CD14-positive monocyte (primary cell): ENCODE measurements around the gene TXNDC15. TPM values are rescaled to one million over a fixed set of nuclear protein-coding genes. Genes with fewer than 3 reads are reported as not detected.
A peak's percentile ranks its signal among the peaks of the same experiment; 100 is the strongest.

Experiments used
- DNase-seq, 3 donors: peaks; one replicate each; pipeline ENCODE4 v3.0.0-alpha.2; 2011 to 2022
- H2AFZ ChIP-seq: 2 replicates; pipeline ENCODE4 v1.6.0; 2012; ENCODE audit warnings: mild to moderate bottlenecking, low read depth, low read length, inconsistent platforms; ENCODE audit not compliant: insufficient read depth, poor library complexity, severe bottlenecking
- H3K27ac ChIP-seq, 2 donors: 1 replicate in 1 of 2; 2 replicates in 1 of 2; pipeline ENCODE4 v1.5.1; 2012 to 2013; ENCODE audit warnings: low read length in 2 of 2, control low read depth in 1 of 2, inconsistent platforms in 1 of 2, low read depth in 1 of 2, mild to moderate bottlenecking in 1 of 2
- H3K27me3 ChIP-seq, 2 donors: one replicate each; pipeline versions ENCODE4 v1.6.0 to v1.6.1; 2011 to 2013; ENCODE audit warnings: low read length in 2 of 2; ENCODE audit not compliant: control insufficient read depth in 2 of 2, insufficient read depth in 2 of 2
- H3K36me3 ChIP-seq, 2 donors: replicated peaks in 1 of 2; 1 replicate in 1 of 2; 2 replicates in 1 of 2; pipeline versions ENCODE4 v1.5.1 to v1.6.1; 2012 to 2013; ENCODE audit warnings: low read length in 2 of 2, control low read depth in 1 of 2, inconsistent platforms in 1 of 2, mild to moderate bottlenecking in 1 of 2; ENCODE audit not compliant: insufficient read depth in 2 of 2, control insufficient read depth in 1 of 2
- H3K4me1 ChIP-seq, 2 donors: 1 replicate in 1 of 2; 2 replicates in 1 of 2; pipeline versions ENCODE4 v1.5.1 to v1.6.1; 2012 to 2013; ENCODE audit warnings: low read length in 2 of 2, control low read depth in 1 of 2, inconsistent platforms in 1 of 2, mild to moderate bottlenecking in 1 of 2, moderate library complexity in 1 of 2; ENCODE audit not compliant: insufficient read depth in 2 of 2, control insufficient read depth in 1 of 2
- H3K4me2 ChIP-seq: replicated peaks from 2 replicates; pipeline ENCODE3; 2012; ENCODE audit warnings: low read length, moderate library complexity, mild to moderate bottlenecking; ENCODE audit not compliant: poor library complexity, severe bottlenecking; ENCODE audit errors: extremely low read depth
- H3K4me3 ChIP-seq, 3 experiments: fragments of 200-600 bp in 1 of 3; sonication (generic) in 1 of 3; replicated peaks in 1 of 3; 1 replicate in 2 of 3; 2 replicates in 1 of 3; pipeline ENCODE4 v1.5.1; 2011 to 2013; ENCODE audit warnings: low read length in 3 of 3, mild to moderate bottlenecking in 3 of 3, control low read depth in 2 of 3, low read depth in 2 of 3, inconsistent platforms in 1 of 3, moderate library complexity in 1 of 3
- H3K79me2 ChIP-seq: 2 replicates; pipeline ENCODE4 v1.6.0; 2012; ENCODE audit warnings: mild to moderate bottlenecking, control low read depth, inconsistent platforms, low read length, moderate library complexity; ENCODE audit not compliant: insufficient read depth
- H3K9ac ChIP-seq: 2 replicates; pipeline ENCODE4 v1.6.0; 2017; ENCODE audit warnings: low read length, mild to moderate bottlenecking; ENCODE audit not compliant: insufficient read depth, poor library complexity, severe bottlenecking
- H3K9me3 ChIP-seq, 2 donors: replicated peaks in 1 of 2; 1 replicate in 1 of 2; 2 replicates in 1 of 2; pipeline versions ENCODE4 v1.5.1 to v1.6.1; 2012 to 2013; ENCODE audit warnings: low read length in 2 of 2, control low read depth in 1 of 2; ENCODE audit not compliant: control insufficient read depth in 1 of 2, insufficient read depth in 1 of 2
- H4K20me1 ChIP-seq: 2 replicates; pipeline ENCODE4 v1.6.0; 2012; ENCODE audit warnings: mild to moderate bottlenecking, low read length, control low read depth, moderate library complexity; ENCODE audit not compliant: insufficient read depth
- H3K27ac Mint-ChIP-seq, 7 donors: one replicate each; pipeline ENCODE4 v1.8.0; 2020; ENCODE audit warnings: mild to moderate bottlenecking in 7 of 7, mixed read lengths in 7 of 7, moderate library complexity in 6 of 7, inconsistent platforms in 2 of 7
- H3K27me3 Mint-ChIP-seq, 3 donors: one replicate each; pipeline ENCODE4 v1.8.0; 2021 to 2022; ENCODE audit warnings: low read depth in 3 of 3, mild to moderate bottlenecking in 3 of 3, mixed read lengths in 3 of 3, moderate library complexity in 3 of 3, inconsistent platforms in 1 of 3
- H3K36me3 Mint-ChIP-seq, 2 donors: one replicate each; pipeline ENCODE4 v1.8.0; 2020; ENCODE audit warnings: mixed read lengths in 2 of 2, inconsistent platforms in 1 of 2, mild to moderate bottlenecking in 1 of 2
- H3K4me1 Mint-ChIP-seq: one replicate; pipeline ENCODE4 v1.8.0; 2020; ENCODE audit warnings: mild to moderate bottlenecking, mixed read lengths
- H3K4me3 Mint-ChIP-seq, 2 donors: one replicate each; pipeline ENCODE4 v1.8.0; 2020; ENCODE audit warnings: mild to moderate bottlenecking in 2 of 2, mixed read lengths in 2 of 2, moderate library complexity in 1 of 2
- H3K9me3 Mint-ChIP-seq, 7 donors: one replicate each; pipeline ENCODE4 v1.8.0; 2020 to 2022; ENCODE audit warnings: mixed read lengths in 7 of 7, mild to moderate bottlenecking in 6 of 7, moderate library complexity in 6 of 7, inconsistent platforms in 2 of 7
- WGBS: methylation state at CpG from one replicate; pipeline ENCODE4 v1.1.5; 2013; ENCODE audit warnings: missing lambda C conversion rate; ENCODE audit not compliant: insufficient coverage; 5-methylcytosine and 5-hydroxymethylcytosine counted together
- intact Hi-C, 2 donors: fragments of 100-400 bp; cut with micrococcal nuclease; formaldehyde crosslinking; loops; one replicate each; pipeline versions ENCODE4 v1.15.0 to v1.15.1; 2023
- polyA plus RNA-seq, 3 donors: library from polyadenylated mRNA; depleted of rRNA in 1 of 3; unstranded in 2 of 3; stranded (reverse) in 1 of 3; fragments of 300-500 nt in 2 of 3; fragments of >200 nt in 1 of 3; fragmentation: Illumina TruSeq in 2 of 3; gene quantifications; 1 replicate in 2 of 3; 2 replicates in 1 of 3; pipeline ENCODE4 v1.2.3, GENCODE V29; 2012 to 2021
- TF ChIP-seq, protein P1 (sequence below): fragments of 200-600 bp; IDR thresholded peaks from one replicate; pipeline ENCODE4 v1.8.0; 2022; ENCODE audit warnings: antibody characterized with exemption, mild to moderate bottlenecking

Gene TXNDC15
- polyA plus RNA-seq, 3 donors, result 24.1 to 30.9 (median 28.0) TPM

DNA sequence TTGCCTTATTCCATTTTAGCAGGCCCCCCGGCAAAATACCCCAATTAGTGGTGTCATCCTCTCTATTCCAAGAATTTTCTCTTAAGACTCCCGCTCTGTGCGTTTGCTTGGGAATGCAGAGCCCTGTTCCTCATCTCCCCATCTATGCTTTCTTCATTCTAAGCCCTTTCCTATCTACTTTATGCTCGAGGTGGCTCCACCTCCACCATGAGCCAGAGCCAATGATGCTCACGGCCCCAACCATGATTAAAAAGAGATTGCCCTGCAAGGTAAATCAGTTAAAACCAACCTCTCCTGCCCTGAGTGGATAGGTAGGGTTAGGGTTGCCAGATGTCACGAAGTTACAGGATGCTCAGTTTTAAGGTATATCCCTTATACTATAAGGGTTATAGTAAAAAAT is 677 bp upstream of the TXNDC15 start:
- Mint-ChIP-seq H3K4me1 (peaks cover 25% of the 10 kb centered on the region), H3K27me3 (peaks cover 0 to 2% (median 0%) of the 10 kb centered on the region in 3 donors), H3K27ac (peak overlapping the region in 4 of 7 donors; percentile 71 to 93 (median 75)), H3K36me3 (peaks cover 11 to 12% of the 10 kb centered on the region in 2 donors), H3K4me3 (no peak overlapping the region), H3K9me3 (peaks cover 0 to 3% (median 0%) of the 10 kb centered on the region in 7 donors)
- 100% methylated on average over 3 of the region's 6 CpGs for WGBS
- Histone ChIP-seq H3K79me2 (peaks cover 37% of the 10 kb centered on the region), H3K4me3 (peak overlapping the region in 2 of 3 experiments; percentile 60 to 77), H3K4me1 (peaks cover 13 to 20% of the 10 kb centered on the region in 2 donors), H3K36me3 (peaks cover 0 to 3% of the 10 kb centered on the region in 2 donors), H3K9ac (peak overlapping the region; percentile 89), H3K9me3 (no peaks in the 10 kb centered on the region), H3K4me2 (peak overlapping the region; percentile 85), H3K27ac (peak overlapping the region; percentile 81 to 82), H4K20me1 (peaks cover 9% of the 10 kb centered on the region), H3K27me3 (no peaks in the 10 kb centered on the region), H2AFZ (peak overlapping the region; percentile 99)
- intact Hi-C loops, result loop anchor here in 1 of 2 donors (5.0 kb wide), 1 partner anchor 136 kb away; the partner anchor contains the start of gene CAMLG
- TF ChIP-seq, protein P1, sequence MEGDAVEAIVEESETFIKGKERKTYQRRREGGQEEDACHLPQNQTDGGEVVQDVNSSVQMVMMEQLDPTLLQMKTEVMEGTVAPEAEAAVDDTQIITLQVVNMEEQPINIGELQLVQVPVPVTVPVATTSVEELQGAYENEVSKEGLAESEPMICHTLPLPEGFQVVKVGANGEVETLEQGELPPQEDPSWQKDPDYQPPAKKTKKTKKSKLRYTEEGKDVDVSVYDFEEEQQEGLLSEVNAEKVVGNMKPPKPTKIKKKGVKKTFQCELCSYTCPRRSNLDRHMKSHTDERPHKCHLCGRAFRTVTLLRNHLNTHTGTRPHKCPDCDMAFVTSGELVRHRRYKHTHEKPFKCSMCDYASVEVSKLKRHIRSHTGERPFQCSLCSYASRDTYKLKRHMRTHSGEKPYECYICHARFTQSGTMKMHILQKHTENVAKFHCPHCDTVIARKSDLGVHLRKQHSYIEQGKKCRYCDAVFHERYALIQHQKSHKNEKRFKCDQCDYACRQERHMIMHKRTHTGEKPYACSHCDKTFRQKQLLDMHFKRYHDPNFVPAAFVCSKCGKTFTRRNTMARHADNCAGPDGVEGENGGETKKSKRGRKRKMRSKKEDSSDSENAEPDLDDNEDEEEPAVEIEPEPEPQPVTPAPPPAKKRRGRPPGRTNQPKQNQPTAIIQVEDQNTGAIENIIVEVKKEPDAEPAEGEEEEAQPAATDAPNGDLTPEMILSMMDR, result no peak
- DNase-seq, result no peak

DNA sequence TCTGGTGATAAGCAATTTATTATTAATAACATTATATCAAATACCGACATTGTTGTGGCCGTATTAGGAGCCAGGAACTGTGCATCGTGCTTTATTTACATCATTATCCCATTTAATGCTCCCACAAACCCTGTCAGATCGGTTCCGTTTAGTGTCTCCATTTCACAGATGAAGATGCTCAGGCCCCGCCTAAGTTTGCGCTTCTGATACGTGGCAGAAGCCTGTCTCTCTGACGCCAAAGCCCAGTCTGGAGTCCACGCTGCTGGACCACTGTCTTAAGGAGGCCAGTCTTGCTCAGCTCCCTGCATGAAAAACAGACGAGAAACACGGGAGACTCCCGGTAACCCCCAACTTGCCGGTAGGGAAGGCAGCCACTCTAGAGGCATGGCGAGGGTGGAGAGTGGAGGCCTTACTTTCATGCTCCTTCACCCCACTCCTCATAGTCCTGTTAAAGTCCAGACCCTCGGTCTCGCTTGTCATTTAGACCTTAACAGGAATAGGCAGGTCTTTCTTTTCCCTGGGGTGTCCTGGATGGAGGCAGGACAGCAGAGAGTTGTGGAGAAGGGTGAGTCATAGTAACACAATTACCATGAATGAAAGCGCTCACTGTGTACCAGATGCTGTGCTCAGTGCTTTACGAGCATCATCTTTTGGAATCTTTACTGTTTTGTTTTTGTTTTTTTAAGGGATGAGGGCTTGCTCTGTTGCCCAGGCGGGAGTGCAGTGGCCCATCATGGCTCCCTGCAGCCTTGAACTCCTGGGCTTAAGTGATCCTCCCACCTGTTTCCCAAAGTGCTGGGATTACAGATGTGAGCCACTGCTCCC is 872 bp downstream of the TXNDC15 start:
- H3K27ac Mint-ChIP-seq, result peak overlapping the region; percentile 84 to 96 (median 92)
- peak in 2 of 3 donors; percentile 13 to 22 for DNase-seq
- peak overlapping the region; percentile 99 for H2AFZ ChIP-seq
- peak overlapping the region; percentile 89 for H3K9ac ChIP-seq
- H3K4me3 Mint-ChIP-seq, result peak overlapping the region; percentile 94 to 96
- peaks cover 53% of the 10 kb centered on the region for H3K79me2 ChIP-seq
- H4K20me1 ChIP-seq, result peaks cover 20% of the 10 kb centered on the region
- TF ChIP-seq, protein P1, result no peak
- intact Hi-C loops, result loop anchor here in 1 of 2 donors (5.0 kb wide), 1 partner anchor 138 kb away; the partner anchor contains the start of gene CAMLG
- peak overlapping the region; percentile 81 to 82 for H3K27ac ChIP-seq
- H3K9me3 ChIP-seq, result no peaks in the 10 kb centered on the region
- peaks cover 0 to 14% of the 10 kb centered on the region in 2 donors for H3K36me3 ChIP-seq
- H3K4me1 Mint-ChIP-seq, result peaks cover 25% of the 10 kb centered on the region
- peaks cover 18 to 21% of the 10 kb centered on the region in 2 donors for H3K36me3 Mint-ChIP-seq
- peak overlapping the region; percentile 85 for H3K4me2 ChIP-seq
- peak overlapping the region; percentile 60 to 77 (median 77) for H3K4me3 ChIP-seq
- H3K27me3 ChIP-seq, result no peaks in the 10 kb centered on the region
- peaks cover 0 to 3% (median 0%) of the 10 kb centered on the region in 7 donors for H3K9me3 Mint-ChIP-seq
- peaks cover 13 to 20% of the 10 kb centered on the region in 2 donors for H3K4me1 ChIP-seq
- peaks cover 0 to 2% (median 0%) of the 10 kb centered on the region in 3 donors for H3K27me3 Mint-ChIP-seq
- 14% methylated on average over 12 of the region's 20 CpGs for WGBS
